ENCODE results near the gene ZFP62. TPM values are rescaled to one million over a fixed set of nuclear protein-coding genes. Genes with fewer than 3 reads are reported as not detected.

ZFP62 gene
- total RNA-seq, 1 donor from 2014 or later, result 27.0 TPM

- TF ChIP-seq CTCF (IDR thresholded peaks at IDR 0.05; ENCODE audit: partially characterized antibody, unreplicated experiment), result no peak
- Mint-ChIP-seq H3K9me3 (ENCODE audit: unreplicated experiment) (peaks cover 10% of the 10 kb centered on the region), H3K4me1 (ENCODE audit: low read depth, unreplicated experiment) (no peaks in the 10 kb centered on the region), H3K27ac (ENCODE audit: unreplicated experiment) (no peak overlapping the region), H3K27me3 (ENCODE audit: unreplicated experiment) (no peaks in the 10 kb centered on the region), H3K4me3 (ENCODE audit: unreplicated experiment) (no peak overlapping the region), H3K36me3 (ENCODE audit: unreplicated experiment) (peaks cover 64% of the 10 kb centered on the region)
- no peak for DNase-seq
Measured at GRCh38 chr5:180848265-180848664, 12.8 kb downstream of the ZFP62 start.

GRCh38 chr5:180847026-180847425 is 14.1 kb downstream of the ZFP62 start:
- H3K9me3 Mint-ChIP-seq (ENCODE audit: unreplicated experiment), result peaks cover 10% of the 10 kb centered on the region
- H3K4me3 Mint-ChIP-seq (ENCODE audit: unreplicated experiment), result no peak overlapping the region
- no peak for TF ChIP-seq CTCF (IDR thresholded peaks at IDR 0.05; ENCODE audit: partially characterized antibody, unreplicated experiment)

GRCh38 chr5:180844858-180845257 is 16.2 kb downstream of the ZFP62 start:
- Mint-ChIP-seq H3K4me3 (ENCODE audit: unreplicated experiment) (no peak overlapping the region), H3K9me3 (ENCODE audit: unreplicated experiment) (peaks cover 3% of the 10 kb centered on the region), H3K27ac (ENCODE audit: unreplicated experiment) (no peak overlapping the region), H3K36me3 (ENCODE audit: unreplicated experiment) (peaks cover 45% of the 10 kb centered on the region), H3K27me3 (ENCODE audit: unreplicated experiment) (no peaks in the 10 kb centered on the region), H3K4me1 (ENCODE audit: low read depth, unreplicated experiment) (no peaks in the 10 kb centered on the region)
- DNase-seq, result no peak
- TF ChIP-seq CTCF (IDR thresholded peaks at IDR 0.05; ENCODE audit: partially characterized antibody, unreplicated experiment), result no peak

More at GRCh38 chr5:180847026-180847425, 14.1 kb downstream of the ZFP62 start:
- H3K36me3 Mint-ChIP-seq (ENCODE audit: unreplicated experiment), result peaks cover 64% of the 10 kb centered on the region
- DNase-seq, result no peak
- H3K27me3 Mint-ChIP-seq (ENCODE audit: unreplicated experiment), result no peaks in the 10 kb centered on the region
- no peak overlapping the region for H3K27ac Mint-ChIP-seq (ENCODE audit: unreplicated experiment)
- no peaks in the 10 kb centered on the region for H3K4me1 Mint-ChIP-seq (ENCODE audit: low read depth, unreplicated experiment)

- Mint-ChIP-seq H3K36me3 (ENCODE audit: unreplicated experiment) (peaks cover 42% of the 10 kb centered on the region), H3K4me1 (ENCODE audit: low read depth, unreplicated experiment) (no peaks in the 10 kb centered on the region), H3K4me3 (ENCODE audit: unreplicated experiment) (no peak overlapping the region), H3K9me3 (ENCODE audit: unreplicated experiment) (peaks cover 3% of the 10 kb centered on the region), H3K27ac (ENCODE audit: unreplicated experiment) (no peak overlapping the region), H3K27me3 (ENCODE audit: unreplicated experiment) (no peaks in the 10 kb centered on the region)
- no peak for DNase-seq
- no peak for TF ChIP-seq CTCF (IDR thresholded peaks at IDR 0.05; ENCODE audit: partially characterized antibody, unreplicated experiment)
Measured at GRCh38 chr5:180844432-180844831, 16.6 kb downstream of the ZFP62 start.

- TF ChIP-seq CTCF (IDR thresholded peaks at IDR 0.05; ENCODE audit: partially characterized antibody, unreplicated experiment), result no peak
- H3K9me3 Mint-ChIP-seq (ENCODE audit: unreplicated experiment), result peaks cover 2% of the 10 kb centered on the region
- H3K27me3 Mint-ChIP-seq (ENCODE audit: unreplicated experiment), result no peaks in the 10 kb centered on the region
- no peaks in the 10 kb centered on the region for H3K4me1 Mint-ChIP-seq (ENCODE audit: low read depth, unreplicated experiment)
- no peak for DNase-seq
- no peak overlapping the region for H3K4me3 Mint-ChIP-seq (ENCODE audit: unreplicated experiment)
- H3K27ac Mint-ChIP-seq (ENCODE audit: unreplicated experiment), result no peak overlapping the region
- H3K36me3 Mint-ChIP-seq (ENCODE audit: unreplicated experiment), result peaks cover 5% of the 10 kb centered on the region
Measured at GRCh38 chr5:180839935-180840334, 21.1 kb downstream of the ZFP62 start.

Measured in glutamatergic neuron (in vitro differentiated cells).